A673 (cell line): ENCODE results near the gene KIAA0825. TPM values are rescaled to one million over a fixed set of nuclear protein-coding genes. Genes with fewer than 3 reads are reported as not detected.

Source experiments
- BruUV-seq: library from RNA; stranded (reverse); fragments of 400-500 nt; replicated peaks from 2 replicates; lab custom pipeline; 2021; lab: Mats Ljungman, UMichigan
- CTCF ChIA-PET: fragments of 300-600 bp; sonication (Branson Sonifier 250); formaldehyde crosslinking; loops from one replicate; lab custom pipeline; 2022; ENCODE audit warnings: antibody characterized with exemption; lab: Charles Lee
- POLR2A ChIA-PET: fragments of 300-600 bp; sonication (Branson Sonifier 250); formaldehyde crosslinking; loops from one replicate; lab custom pipeline; 2022; ENCODE audit warnings: antibody characterized with exemption; ENCODE audit not compliant: low non-redundant PET; lab: Charles Lee
- DNase-seq: peaks from one replicate; pipeline ENCODE4 v3.0.0-alpha.2; 2015; ENCODE audit warnings: low spot score
- H3K27ac ChIP-seq: fragments of 200-600 bp; sonication (generic); 2 replicates; pipeline ENCODE4 v1.5.1; 2016; ENCODE audit warnings: mixed run types, low read depth, mild to moderate bottlenecking, mixed read lengths, antibody characterized with exemption, low read length; ENCODE audit not compliant: poor library complexity, severe bottlenecking
- H3K27me3 ChIP-seq: fragments of 200-600 bp; sonication (generic); replicated peaks from 2 replicates; pipeline ENCODE4 v1.6.1; 2017; ENCODE audit warnings: mixed run types, low read depth, mild to moderate bottlenecking, mixed read lengths, antibody characterized with exemption, low read length; ENCODE audit not compliant: insufficient read depth, poor library complexity
- H3K36me3 ChIP-seq: fragments of 200-600 bp; sonication (generic); 2 replicates; pipeline ENCODE4 v1.6.1; 2016; ENCODE audit warnings: mixed run types, mild to moderate bottlenecking, mixed read lengths, antibody characterized with exemption, low read length; ENCODE audit not compliant: insufficient read depth, poor library complexity, severe bottlenecking
- H3K4me1 ChIP-seq: fragments of 200-600 bp; sonication (generic); 2 replicates; pipeline ENCODE4 v1.6.1; 2017; ENCODE audit warnings: mixed run types, mild to moderate bottlenecking, mixed read lengths, antibody characterized with exemption, low read length; ENCODE audit not compliant: insufficient read depth, poor library complexity, severe bottlenecking
- H3K4me3 ChIP-seq: fragments of 200-600 bp; sonication (generic); 2 replicates; pipeline ENCODE4 v1.5.1; 2016; ENCODE audit warnings: low read depth, mixed run types, mild to moderate bottlenecking, mixed read lengths, low read length; ENCODE audit not compliant: poor library complexity, severe bottlenecking
- H3K9me3 ChIP-seq: fragments of 200-600 bp; sonication (generic); 2 replicates; pipeline ENCODE4 v1.6.1; 2016; ENCODE audit warnings: mixed run types, low read depth, mild to moderate bottlenecking, mixed read lengths, antibody characterized with exemption, low read length; ENCODE audit not compliant: poor library complexity, severe bottlenecking
- CTCF ChIP-seq: fragments of 300-800, 200-600 bp; sonication (generic); conservative IDR thresholded peaks from 2 replicates; pipeline ENCODE4 v1.5.1; 2017; ENCODE audit warnings: low read depth, mild to moderate bottlenecking, antibody characterized with exemption, low read length, moderate library complexity, mixed read lengths
- EZH2 ChIP-seq: fragments of 200-600 bp; sonication (generic); IDR thresholded peaks from 2 replicates; pipeline ENCODE4 v1.6.1; 2017; ENCODE audit warnings: borderline replicate concordance, low read depth, mild to moderate bottlenecking, mixed read lengths, antibody characterized with exemption, low read length; ENCODE audit not compliant: poor library complexity, severe bottlenecking
- intact Hi-C: fragments of 100-400 bp; cut with micrococcal nuclease; formaldehyde crosslinking; loops from one replicate; pipeline ENCODE4 v1.10.0; 2022; ENCODE audit not compliant: unreplicated experiment
- total RNA-seq: library from RNA; stranded (reverse); gene quantifications from 2 replicates; pipeline ENCODE4 v1.2.3, GENCODE V29; 2021

The KIAA0825 gene
- total RNA-seq, 1 experiment from 2014 or later: 1.2 TPM

GRCh38 chr5:94396687-94397086 is 221.7 kb downstream of the KIAA0825 start:
- H3K4me3 ChIP-seq: no peak overlapping the region
- no peaks in the 10 kb centered on the region for H3K4me1 ChIP-seq
- no TSS peak for BruUV-seq
- POLR2A ChIA-PET: no interaction called here
- H3K27me3 ChIP-seq: no peaks in the 10 kb centered on the region
- intact Hi-C loops: no loop called here
- H3K27ac ChIP-seq: no peak overlapping the region
- no peaks in the 10 kb centered on the region for H3K36me3 ChIP-seq
- TF ChIP-seq CTCF (no peak), EZH2 (no peak)
- no peak for DNase-seq
- H3K9me3 ChIP-seq: no peaks in the 10 kb centered on the region
- CTCF ChIA-PET: no interaction called here

GRCh38 chr5:94395468-94395867 is 222.9 kb downstream of the KIAA0825 start:
- no peak overlapping the region for H3K27ac ChIP-seq
- H3K4me3 ChIP-seq: no peak overlapping the region
- TF ChIP-seq EZH2: no peak
- no peak for TF ChIP-seq CTCF
- intact Hi-C loops: no loop called here
- H3K36me3 ChIP-seq: no peaks in the 10 kb centered on the region
- H3K9me3 ChIP-seq: no peaks in the 10 kb centered on the region
- no TSS peak for BruUV-seq
- H3K4me1 ChIP-seq: no peaks in the 10 kb centered on the region
- no peak for DNase-seq
- POLR2A ChIA-PET: no interaction called here
- CTCF ChIA-PET: no interaction called here
- no peaks in the 10 kb centered on the region for H3K27me3 ChIP-seq

- Histone ChIP-seq H3K4me1 (no peaks in the 10 kb centered on the region), H3K4me3 (no peak overlapping the region), H3K36me3 (no peaks in the 10 kb centered on the region), H3K27me3 (no peaks in the 10 kb centered on the region), H3K27ac (no peak overlapping the region), H3K9me3 (no peaks in the 10 kb centered on the region)
- ChIA-PET POLR2A (no interaction called here), CTCF (no interaction called here)
- TF ChIP-seq EZH2 (no peak), CTCF (no peak)
- no peak for DNase-seq
- no TSS peak for BruUV-seq
- intact Hi-C loops: no loop called here
Observed at GRCh38 chr5:94391996-94392395, 226.4 kb downstream of the KIAA0825 start.
